Panc1 (cell line): ENCODE data around the gene DNASE1. TPM values are rescaled to one million over a fixed set of nuclear protein-coding genes. Genes with fewer than 3 reads are reported as not detected.

Source experiments
- ATAC-seq: fragments of 200-7000 bp; cut with Tn5 transposase; 2 replicates; pipeline ENCODE4 v1.9.1; 2020; ENCODE audit warnings: mild to moderate bottlenecking, moderate library complexity
- BruUV-seq: library from RNA; stranded (reverse); fragments of 400-500 nt; replicated peaks from 2 replicates; lab custom pipeline; 2021; lab: Mats Ljungman, UMichigan
- CTCF ChIA-PET: fragments of 300-600 bp; sonication (Branson Sonifier 250); formaldehyde crosslinking; loops from one replicate; lab custom pipeline; 2022; ENCODE audit warnings: antibody characterized with exemption; lab: Charles Lee
- POLR2A ChIA-PET: fragments of 300-600 bp; sonication (Branson Sonifier 250); formaldehyde crosslinking; loops from one replicate; lab custom pipeline; 2022; ENCODE audit warnings: antibody characterized with exemption; lab: Charles Lee
- DNase-seq: peaks from one replicate; pipeline ENCODE4 v3.0.0-alpha.2; 2010; ENCODE audit warnings: low read depth, low spot score
- H3K27ac ChIP-seq: 2 replicates; pipeline ENCODE4 v1.5.1; 2011; ENCODE audit warnings: mild to moderate bottlenecking, low read length, inconsistent platforms
- H3K27me3 ChIP-seq: fragments of 200-500 bp; sonication (Bioruptor generic); 2 replicates; pipeline ENCODE4 v1.6.0; 2014; ENCODE audit warnings: low read length, inconsistent platforms; ENCODE audit not compliant: control insufficient read depth, insufficient read depth
- H3K36me3 ChIP-seq: fragments of 200-500 bp; sonication (Bioruptor generic); 2 replicates; pipeline ENCODE4 v1.5.1; 2014; ENCODE audit warnings: inconsistent platforms, mild to moderate bottlenecking, low read length, moderate library complexity; ENCODE audit not compliant: control insufficient read depth, insufficient read depth
- H3K4me1 ChIP-seq: 2 replicates; pipeline ENCODE4 v1.5.1; 2011; ENCODE audit warnings: inconsistent platforms, mild to moderate bottlenecking, low read length, moderate library complexity; ENCODE audit not compliant: control insufficient read depth, insufficient read depth
- H3K4me3 ChIP-seq, 2 experiments: 2 replicates each; pipeline ENCODE4 v1.5.1; 2011 to 2012; ENCODE audit warnings: low read depth in 2 of 2, low read length in 2 of 2, mild to moderate bottlenecking in 2 of 2, inconsistent platforms in 1 of 2, moderate library complexity in 1 of 2
- H3K9me3 ChIP-seq: fragments of 200-500 bp; sonication (Bioruptor generic); 2 replicates; pipeline ENCODE4 v1.5.1; 2014; ENCODE audit warnings: low read depth, mild to moderate bottlenecking, inconsistent platforms, low read length, moderate library complexity; ENCODE audit not compliant: control insufficient read depth, insufficient read depth
- CTCF ChIP-seq: fragments of 450-650 bp; IDR thresholded peaks from 2 replicates; pipeline ENCODE4 v1.5.1; 2017; ENCODE audit warnings: mild to moderate bottlenecking
- POLR2AphosphoS5 ChIP-seq: IDR thresholded peaks from 2 replicates; pipeline ENCODE4 v1.6.1; 2012; ENCODE audit warnings: mild to moderate bottlenecking, low read depth, low read length, moderate library complexity
- REST ChIP-seq, 2 experiments: IDR thresholded peaks; 2 replicates each; pipeline ENCODE4 v1.6.1; 2011 to 2012; ENCODE audit warnings: low read depth in 2 of 2, control low read depth in 1 of 2, low read length in 1 of 2, mild to moderate bottlenecking in 1 of 2, moderate library complexity in 1 of 2; ENCODE audit not compliant: insufficient read depth in 1 of 2
- SIN3A ChIP-seq: IDR thresholded peaks from 2 replicates; pipeline ENCODE4 v1.6.1; 2012; ENCODE audit warnings: low read depth, mild to moderate bottlenecking, low read length, moderate library complexity, borderline replicate concordance; ENCODE audit not compliant: insufficient read depth
- TCF7L2 ChIP-seq: IDR thresholded peaks from 2 replicates; pipeline ENCODE4 v1.6.1; 2011; ENCODE audit warnings: mild to moderate bottlenecking, low read depth, low read length, inconsistent platforms
- in situ Hi-C: cut with HindIII; loops from 2 replicates; pipeline ENCODE4 v1.10.0; 2016; ENCODE audit warnings: low sequenced_read_pairs, low pct_unique_long_range_greater_than_20kb
- intact Hi-C: fragments of 100-400 bp; cut with micrococcal nuclease; formaldehyde crosslinking; loops from one replicate; pipeline ENCODE4 v1.10.0; 2022; ENCODE audit not compliant: unreplicated experiment
- total RNA-seq: library from RNA; stranded (reverse); gene quantifications from one replicate; pipeline ENCODE4 v1.2.1, GENCODE V29; 2021; ENCODE audit not compliant: unreplicated experiment

Gene DNASE1
- total RNA-seq, 1 experiment from 2014 or later, result 21.1 TPM

DNA sequence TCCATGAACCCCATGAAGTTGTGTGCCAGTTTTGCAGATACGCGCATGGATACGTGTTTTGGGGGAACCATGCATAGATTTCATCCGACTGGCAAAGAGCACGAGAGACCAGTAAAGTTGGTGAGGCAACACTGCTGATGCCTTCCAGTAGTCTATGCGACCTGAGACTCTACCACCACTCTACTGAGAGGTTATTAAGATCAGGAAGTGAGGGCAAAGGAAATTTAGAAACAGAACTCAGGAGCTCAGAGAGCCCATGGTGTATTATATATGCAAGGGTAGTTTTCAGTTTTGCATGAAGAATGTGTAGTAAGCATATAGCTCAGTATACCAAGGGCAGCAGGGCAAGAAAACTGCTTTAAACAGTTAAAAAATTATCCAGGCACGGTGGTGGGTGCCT lies 47.3 kb upstream of the DNASE1 start:
- no TSS peak for BruUV-seq
- in situ Hi-C loops, result no loop called here
- DNase-seq, result no peak
- H3K9me3 ChIP-seq, result no peaks in the 10 kb centered on the region
- ChIA-PET CTCF (no interaction called here), POLR2A (no interaction called here)
- no peak for ATAC-seq
- H3K4me1 ChIP-seq, result peaks cover 9% of the 10 kb centered on the region
- H3K27me3 ChIP-seq, result no peaks in the 10 kb centered on the region
- H3K27ac ChIP-seq, result no peak overlapping the region
- H3K4me3 ChIP-seq, result no peak overlapping the region
- no peak for TF ChIP-seq REST (IDR thresholded peaks at IDR 0.05; ENCODE audit: insufficient read depth in 1 of 2, low read depth in 2 of 2, low read length in 1 of 2)
- no peak for TF ChIP-seq CTCF
- intact Hi-C loops, result no loop called here
- no peaks in the 10 kb centered on the region; the same call in 1 of the 2 replicates for H3K36me3 ChIP-seq

- Histone ChIP-seq H3K4me3 (no peak overlapping the region), H3K36me3 (no peaks in the 10 kb centered on the region; the same call in 1 of the 2 replicates), H3K27me3 (no peaks in the 10 kb centered on the region), H3K9me3 (no peaks in the 10 kb centered on the region), H3K4me1 (peaks cover 9% of the 10 kb centered on the region), H3K27ac (no peak overlapping the region)
- no peak for TF ChIP-seq REST (IDR thresholded peaks at IDR 0.05; ENCODE audit: insufficient read depth in 1 of 2, low read depth in 2 of 2, low read length in 1 of 2)
- TF ChIP-seq SIN3A, result no peak
- TF ChIP-seq POLR2AphosphoS5, result no peak
- no peak for TF ChIP-seq TCF7L2
- TF ChIP-seq CTCF, result no peak
- BruUV-seq, result no TSS peak
- ChIA-PET POLR2A (no interaction called here), CTCF (interaction anchor here (0.6 kb wide), 1 partner anchor 473 kb away, joined by 3 read pairs; the partner anchor contains the start of gene ZNF213)
- no peak for DNase-seq
- no peak for ATAC-seq
- in situ Hi-C loops, result no loop called here
- intact Hi-C loops, result no loop called here
Measured at GRCh38 chr16:3607634-3608033, 46.9 kb upstream of the DNASE1 start.
